Liver (tissue), 3 donors: ENCODE results near the gene SLIT3.

Experiments
- ATF3 ChIP-seq: IDR thresholded peaks from 2 replicates; pipeline ENCODE4 v1.6.1; 2016; ENCODE audit warnings: antibody characterized with exemption
- CTCF ChIP-seq: fragments of 150-350 bp; IDR thresholded peaks from 2 replicates; pipeline ENCODE4 v1.5.1; 2017; ENCODE audit warnings: improper control_type of control experiment, low read depth, low read length; ENCODE audit not compliant: missing input control
- EGR1 ChIP-seq, 2 donors: IDR thresholded peaks; 2 replicates each; pipeline ENCODE4 v1.6.1; 2016 to 2018; ENCODE audit warnings: antibody characterized with exemption in 2 of 2, low read depth in 2 of 2
- FOXA2 ChIP-seq: IDR thresholded peaks from 2 replicates; pipeline ENCODE4 v1.6.1; 2016; ENCODE audit warnings: antibody characterized with exemption
- JUND ChIP-seq, 2 donors: IDR thresholded peaks; 2 replicates each; pipeline ENCODE4 v1.6.1; 2016; ENCODE audit warnings: antibody characterized with exemption in 2 of 2
- MAX ChIP-seq: IDR thresholded peaks from 2 replicates; pipeline ENCODE4 v1.6.1; 2016; ENCODE audit warnings: antibody characterized with exemption
- RAD21 ChIP-seq, 2 donors: IDR thresholded peaks; 2 replicates each; pipeline ENCODE4 v1.6.1; 2016; ENCODE audit warnings: antibody characterized with exemption in 2 of 2, mild to moderate bottlenecking in 2 of 2
- REST ChIP-seq: IDR thresholded peaks from 2 replicates; pipeline ENCODE4 v1.6.1; 2016; ENCODE audit warnings: antibody characterized with exemption, mild to moderate bottlenecking
- RXRA ChIP-seq, 2 donors: IDR thresholded peaks; 2 replicates each; pipeline ENCODE4 v1.6.1; 2017 to 2018; ENCODE audit warnings: antibody characterized with exemption in 2 of 2, mild to moderate bottlenecking in 1 of 2
- SP1 ChIP-seq: IDR thresholded peaks from 2 replicates; pipeline ENCODE4 v1.6.1; 2018; ENCODE audit warnings: antibody characterized with exemption, mild to moderate bottlenecking
- TAF1 ChIP-seq: conservative IDR thresholded peaks from 2 replicates; pipeline ENCODE4 v1.6.1; 2016; ENCODE audit warnings: antibody characterized with exemption, mild to moderate bottlenecking
- YY1 ChIP-seq: IDR thresholded peaks from 2 replicates; pipeline ENCODE4 v1.6.1; 2016; ENCODE audit warnings: antibody characterized with exemption, mild to moderate bottlenecking
- donor health status: healthy.
- donor health status: healthy.

- TF ChIP-seq CTCF: no peak
- no peak for TF ChIP-seq ATF3
- no peak for TF ChIP-seq REST
- no peak for TF ChIP-seq RXRA (IDR thresholded peaks at IDR 0.05)
- no peak for TF ChIP-seq RAD21 (IDR thresholded peaks at IDR 0.05)
- no peak for TF ChIP-seq JUND (IDR thresholded peaks at IDR 0.05)
- no peak for TF ChIP-seq MAX
- TF ChIP-seq YY1: no peak
- TF ChIP-seq TAF1: no peak
- no peak for TF ChIP-seq EGR1 (IDR thresholded peaks at IDR 0.05; ENCODE audit: low read depth in 2 of 2)
- no peak for TF ChIP-seq FOXA2
- TF ChIP-seq SP1: no peak
Observed at GRCh38 chr5:169176709-169177694, 123.9 kb downstream of the SLIT3 start.
